HL-60 (cell line): Measurements from ENCODE around the gene WDR5.

Experiments
- DNase-seq, 2 experiments: peaks; one replicate each; pipeline ENCODE4 v3.0.0-alpha.2; 2010 to 2020; ENCODE audit warnings: low read depth in 1 of 2, low spot score in 1 of 2
- H3K27ac ChIP-seq: fragments of 250-450 bp; sonication (Bioruptor Pico); replicated peaks from 2 replicates; pipeline ENCODE4 v1.5.1; 2020; ENCODE audit warnings: mild to moderate bottlenecking, moderate library complexity
- H3K27me3 ChIP-seq: fragments of 250-450 bp; sonication (Bioruptor Pico); 2 replicates; pipeline ENCODE4 v1.5.1; 2021; ENCODE audit warnings: mild to moderate bottlenecking, moderate library complexity; ENCODE audit not compliant: insufficient read depth, poor library complexity, severe bottlenecking
- H3K4me3 ChIP-seq: replicated peaks from 2 replicates; pipeline ENCODE4 v1.5.1; 2011; ENCODE audit warnings: mild to moderate bottlenecking, control low read depth, low read length; ENCODE audit not compliant: insufficient read depth
- CTCF ChIP-seq: IDR thresholded peaks from one replicate; pipeline ENCODE4 v1.5.1; 2011; ENCODE audit warnings: low read length, control low read depth, inconsistent platforms; ENCODE audit not compliant: insufficient read depth
- GABPA ChIP-seq: IDR thresholded peaks from 2 replicates; pipeline ENCODE4 v1.6.1; 2012; ENCODE audit warnings: low read depth
- POLR2AphosphoS5 ChIP-seq: IDR thresholded peaks from 2 replicates; pipeline ENCODE4 v1.6.1; 2012; ENCODE audit warnings: low read depth
- REST ChIP-seq: IDR thresholded peaks from 2 replicates; pipeline ENCODE4 v1.6.1; 2012; ENCODE audit warnings: low read depth; ENCODE audit not compliant: insufficient replicate concordance
- SPI1 ChIP-seq: IDR thresholded peaks from 2 replicates; pipeline ENCODE4 v1.6.1; 2012; ENCODE audit warnings: low read depth, mild to moderate bottlenecking, borderline replicate concordance

The WDR5 gene

GRCh38 chr9:134155812-134156377 is 20.0 kb downstream of the WDR5 start:
- H3K27ac ChIP-seq = no peak overlapping the region
- H3K4me3 ChIP-seq = no peak overlapping the region
- no peak for DNase-seq
- TF ChIP-seq REST = no peak
- no peak; the same call in 1 of the 2 replicates for TF ChIP-seq POLR2AphosphoS5
- no peak for TF ChIP-seq CTCF
- no peak for TF ChIP-seq SPI1
- no peak for TF ChIP-seq GABPA
- H3K27me3 ChIP-seq = no peaks in the 10 kb centered on the region

- TF ChIP-seq CTCF = no peak
- Histone ChIP-seq H3K4me3 (no peak overlapping the region), H3K27me3 (no peaks in the 10 kb centered on the region), H3K27ac (no peak overlapping the region)
- DNase-seq = no peak
Observed at GRCh38 chr9:134156564-134157377, 20.9 kb downstream of the WDR5 start.

- TF ChIP-seq REST = no peak
- TF ChIP-seq SPI1 = no peak
- no peak for TF ChIP-seq CTCF
- no peak for TF ChIP-seq GABPA
- H3K27me3 ChIP-seq = no peaks in the 10 kb centered on the region
Observed at GRCh38 chr9:134157378-134157885, 21.6 kb downstream of the WDR5 start.

More at GRCh38 chr9:134157378-134157885, 21.6 kb downstream of the WDR5 start:
- DNase-seq = no peak
- H3K27ac ChIP-seq = no peak overlapping the region
- no peak overlapping the region for H3K4me3 ChIP-seq
